H1 (cell line): Measurements from ENCODE around the gene WNK2. TPM values are rescaled to one million over a fixed set of nuclear protein-coding genes. Genes with fewer than 3 reads are reported as not detected.

Experiments
- CTCF ChIA-PET: fragments of 300-600 bp; sonication (Branson Sonifier 250); formaldehyde crosslinking; loops from one replicate; lab custom pipeline; 2021; ENCODE audit not compliant: partially characterized antibody; lab: Charles Lee
- POLR2A ChIA-PET: fragments of 300-600 bp; sonication (Branson Sonifier 250); formaldehyde crosslinking; loops from one replicate; lab custom pipeline; 2021; ENCODE audit warnings: inconsistent platforms; ENCODE audit not compliant: partially characterized antibody; lab: Charles Lee
- DNase-seq, 2 experiments: peaks; one replicate each; pipeline versions ENCODE4 v3.0.0 to v3.0.0-alpha.2; 2010 to 2022; ENCODE audit warnings: low spot score in 2 of 2, low read depth in 1 of 2, mixed read lengths in 1 of 2
- FAIRE-seq: peaks from 2 replicates; lab custom pipeline; 2011; peaks lifted over from hg19 to GRCh38; lab: Jason Lieb, UNC
- H2AFZ ChIP-seq: 2 replicates; pipeline ENCODE4 v1.8.1; 2012; ENCODE audit warnings: low read length, inconsistent platforms
- H2AK5ac ChIP-seq: 2 replicates; pipeline ENCODE4 v1.6.1; 2013; ENCODE audit warnings: low read depth, low read length
- H2BK120ac ChIP-seq: replicated peaks from 2 replicates; pipeline ENCODE3; 2013; ENCODE audit warnings: low read depth, low read length, inconsistent platforms
- H2BK12ac ChIP-seq: 2 replicates; pipeline ENCODE4 v1.6.1; 2013; ENCODE audit warnings: low read depth, low read length
- H2BK15ac ChIP-seq: 2 replicates; pipeline ENCODE4 v1.6.1; 2013; ENCODE audit warnings: low read length
- H2BK20ac ChIP-seq: 2 replicates; pipeline ENCODE4 v1.6.1; 2013; ENCODE audit warnings: low read length
- H2BK5ac ChIP-seq: 2 replicates; pipeline ENCODE4 v1.6.1; 2013; ENCODE audit warnings: low read depth, low read length
- H3K14ac ChIP-seq: 2 replicates; pipeline ENCODE4 v1.6.1; 2013; ENCODE audit warnings: inconsistent platforms; ENCODE audit not compliant: insufficient read length
- H3K18ac ChIP-seq: 2 replicates; pipeline ENCODE4 v1.6.1; 2013; ENCODE audit warnings: low read length; ENCODE audit errors: extremely low read depth
- H3K23ac ChIP-seq: 2 replicates; pipeline ENCODE4 v1.6.1; 2013; ENCODE audit warnings: inconsistent platforms; ENCODE audit not compliant: insufficient read length
- H3K23me2 ChIP-seq: 2 replicates; pipeline ENCODE4 v1.6.1; 2013; ENCODE audit warnings: low read depth, low read length
- H3K27ac ChIP-seq: 2 replicates; pipeline ENCODE4 v1.6.1; 2011; ENCODE audit warnings: low read depth, low read length, inconsistent platforms
- H3K27me3 ChIP-seq, 4 experiments: replicated peaks in 1 of 4; 1 replicate in 1 of 4; 2 replicates in 3 of 4; pipeline versions ENCODE4 v1.6.1 to v1.8.1; 2011 to 2013; ENCODE audit warnings: low read length in 3 of 4, mild to moderate bottlenecking in 3 of 4, inconsistent platforms in 2 of 4, mixed read lengths in 2 of 4, moderate library complexity in 1 of 4; ENCODE audit not compliant: control insufficient read depth in 3 of 4, insufficient read depth in 3 of 4; ENCODE audit errors: extremely low read depth in 1 of 4
- H3K36me3 ChIP-seq, 4 experiments: 2 replicates each; pipeline versions ENCODE4 v1.6.1 to v1.8.1; 2011 to 2013; ENCODE audit warnings: mild to moderate bottlenecking in 4 of 4, low read length in 3 of 4, moderate library complexity in 2 of 4, control low read depth in 1 of 4, inconsistent platforms in 1 of 4; ENCODE audit not compliant: insufficient read depth in 4 of 4, control insufficient read depth in 2 of 4
- H3K4ac ChIP-seq: replicated peaks from 2 replicates; pipeline ENCODE3; 2013; ENCODE audit warnings: low read length, low read depth, mixed read lengths, inconsistent platforms; ENCODE audit not compliant: insufficient read length
- H3K4me1 ChIP-seq, 4 experiments: replicated peaks in 1 of 4; 1 replicate in 1 of 4; 2 replicates in 3 of 4; pipeline versions ENCODE4 v1.6.1 to v1.8.1; 2011 to 2013; ENCODE audit warnings: low read length in 3 of 4, inconsistent platforms in 2 of 4, mixed read lengths in 1 of 4; ENCODE audit not compliant: insufficient read depth in 4 of 4, control insufficient read depth in 3 of 4
- H3K4me2 ChIP-seq, 2 experiments: 2 replicates each; pipeline versions ENCODE4 v1.6.1 to v1.8.1; 2011 to 2013; ENCODE audit warnings: low read depth in 2 of 2, low read length in 2 of 2, control low read depth in 1 of 2, inconsistent platforms in 1 of 2, mild to moderate bottlenecking in 1 of 2; ENCODE audit not compliant: insufficient read depth in 1 of 2
- H3K4me3 ChIP-seq, 4 experiments: fragments of 200-600, 300-600 bp in 1 of 4; sonication (generic), shearing (Covaris generic), sonication (Bioruptor Twin) in 1 of 4; 2 replicates each; pipeline versions ENCODE4 v1.5.1 to v1.8.1; 2011 to 2016; ENCODE audit warnings: low read length in 4 of 4, low read depth in 3 of 4, control low read depth in 2 of 4, inconsistent platforms in 2 of 4, mild to moderate bottlenecking in 2 of 4, mixed read lengths in 1 of 4, moderate library complexity in 1 of 4; ENCODE audit not compliant: insufficient read depth in 2 of 4; ENCODE audit errors: extremely low read depth in 1 of 4
- H3K56ac ChIP-seq: replicated peaks from 2 replicates; pipeline ENCODE3; 2013; ENCODE audit warnings: low read depth, mild to moderate bottlenecking, mixed read lengths, low read length, inconsistent platforms; ENCODE audit not compliant: insufficient read length
- H3K79me1 ChIP-seq: 2 replicates; pipeline ENCODE4 v1.6.1; 2013; ENCODE audit warnings: low read depth, low read length, control low read depth
- H3K79me2 ChIP-seq, 2 experiments: 2 replicates each; pipeline versions ENCODE4 v1.6.1 to v1.8.1; 2012 to 2013; ENCODE audit warnings: low read length in 2 of 2, mild to moderate bottlenecking in 2 of 2, inconsistent platforms in 1 of 2; ENCODE audit not compliant: insufficient read depth in 2 of 2, control insufficient read depth in 1 of 2
- H3K9ac ChIP-seq, 4 experiments: replicated peaks in 1 of 4; 1 replicate in 1 of 4; 2 replicates in 3 of 4; pipeline versions ENCODE4 v1.6.1 to v1.8.1; 2011 to 2013; ENCODE audit warnings: low read depth in 3 of 4, low read length in 3 of 4, control low read depth in 2 of 4, mild to moderate bottlenecking in 2 of 4, moderate library complexity in 2 of 4, inconsistent platforms in 1 of 4; ENCODE audit errors: extremely low read depth in 1 of 4
- H3K9me3 ChIP-seq, 2 experiments: 2 replicates each; pipeline versions ENCODE4 v1.6.1 to v1.8.1; 2012 to 2013; ENCODE audit warnings: mild to moderate bottlenecking in 2 of 2, moderate library complexity in 2 of 2, control low read depth in 1 of 2, inconsistent platforms in 1 of 2, low read depth in 1 of 2, low read length in 1 of 2, mixed read lengths in 1 of 2; ENCODE audit not compliant: insufficient read depth in 2 of 2
- H4K20me1 ChIP-seq, 2 experiments: replicated peaks in 1 of 2; 2 replicates each; pipeline versions ENCODE3 to v1.8.1; 2011 to 2013; ENCODE audit warnings: inconsistent platforms in 2 of 2, low read length in 2 of 2, mild to moderate bottlenecking in 1 of 2; ENCODE audit not compliant: insufficient read depth in 2 of 2, control insufficient read depth in 1 of 2
- H4K5ac ChIP-seq: 2 replicates; pipeline ENCODE4 v1.6.1; 2013; ENCODE audit warnings: low read length, low read depth, mixed read lengths, inconsistent platforms; ENCODE audit not compliant: insufficient read length
- H4K8ac ChIP-seq: 2 replicates; pipeline ENCODE4 v1.8.0; 2013; ENCODE audit warnings: mild to moderate bottlenecking, moderate library complexity, low read length, inconsistent platforms; ENCODE audit not compliant: insufficient read depth; ENCODE audit errors: extremely low read depth
- H4K91ac ChIP-seq: replicated peaks from 2 replicates; pipeline ENCODE3; 2013; ENCODE audit warnings: low read length, mixed read lengths, inconsistent platforms; ENCODE audit not compliant: insufficient read length
- BCL11A ChIP-seq, 2 experiments: IDR thresholded peaks; one replicate each; pipeline ENCODE4 v1.6.1; 2011; ENCODE audit warnings: low read depth in 2 of 2, low read length in 2 of 2, mild to moderate bottlenecking in 2 of 2
- E2F6 ChIP-seq: IDR thresholded peaks from 2 replicates; pipeline ENCODE4 v1.6.1; 2012; ENCODE audit warnings: inconsistent platforms
- EZH2 ChIP-seq: fragments of 200-600 bp; sonication (generic); IDR thresholded peaks from 2 replicates; pipeline ENCODE4 v1.7.1; 2012; ENCODE audit warnings: low read depth, mild to moderate bottlenecking, moderate library complexity, low read length, inconsistent platforms; ENCODE audit not compliant: severe bottlenecking
- HDAC6 ChIP-seq: IDR thresholded peaks from one replicate; pipeline ENCODE4 v1.7.1; 2012; ENCODE audit warnings: low read depth, mild to moderate bottlenecking, inconsistent platforms, low read length, moderate library complexity
- KDM4A ChIP-seq: IDR thresholded peaks from one replicate; pipeline ENCODE4 v1.7.1; 2012; ENCODE audit warnings: low read depth, mild to moderate bottlenecking, moderate library complexity, low read length, inconsistent platforms; ENCODE audit not compliant: severe bottlenecking
- RAD21 ChIP-seq, 2 experiments: IDR thresholded peaks in 1 of 2; conservative IDR thresholded peaks in 1 of 2; 2 replicates each; pipeline ENCODE4 v1.6.1; 2011; ENCODE audit warnings: low read depth in 2 of 2, low read length in 2 of 2, improper control_type of control experiment in 1 of 2, inconsistent platforms in 1 of 2, mild to moderate bottlenecking in 1 of 2, moderate library complexity in 1 of 2
- RNF2 ChIP-seq: fragments of 200-900, 300-1000 bp; sonication (generic); IDR thresholded peaks from 2 replicates; pipeline ENCODE4 v1.7.1; 2016; ENCODE audit warnings: borderline replicate concordance, low read depth, mild to moderate bottlenecking, antibody characterized with exemption, low read length; ENCODE audit not compliant: poor library complexity, severe bottlenecking; ENCODE audit errors: missing control alignments
- SIRT6 ChIP-seq: IDR thresholded peaks from one replicate; pipeline ENCODE4 v1.7.1; 2012; ENCODE audit warnings: low read length, inconsistent platforms
- SIX5 ChIP-seq: IDR thresholded peaks from 2 replicates; pipeline ENCODE4 v1.6.1; 2011; ENCODE audit warnings: mild to moderate bottlenecking, low read depth, low read length
- WGBS, 2 experiments: shearing (Covaris generic) in 1 of 2; methylation state at CpG; one replicate each; pipeline versions ENCODE4 v1.1.6 to v1.1.7; 2013 to 2015; ENCODE audit warnings: low lambda C conversion rate in 2 of 2, mixed read lengths in 2 of 2, inconsistent platforms in 1 of 2, low coverage in 1 of 2, missing lambda C conversion rate in 1 of 2; ENCODE audit not compliant: insufficient replicate concordance in 2 of 2, insufficient coverage in 1 of 2, insufficient read length in 1 of 2; ENCODE audit errors: extremely low coverage in 1 of 2, missing lambda C conversion rate in 1 of 2; 5-methylcytosine and 5-hydroxymethylcytosine counted together
- polyA plus RNA-seq, 7 experiments: library from polyadenylated mRNA; depleted of rRNA in 3 of 7; stranded (reverse) in 5 of 7; unstranded in 2 of 7; fragments of >200 nt in 5 of 7; fragments of 200-250 nt in 2 of 7; gene quantifications; 1 replicate in 5 of 7; 2 replicates in 1 of 7; 4 replicates in 1 of 7; pipeline versions ENCODE4 v1.2.1 to v1.2.3, GENCODE V29; 2011 to 2013; ENCODE audit warnings: missing spikeins in 2 of 7, mixed read lengths in 2 of 7
- total RNA-seq: library from RNA; stranded (reverse); fragmentation: NEBNext Ultra II Directional; extraction: Animal tissue kit (Norgen Biotek cat#: 25700); gene quantifications from 2 replicates; pipeline ENCODE4 v1.2.1, GENCODE V29; 2021
- TF ChIP-seq, protein P1 (sequence below): IDR thresholded peaks from 2 replicates; pipeline ENCODE4 v1.6.1; 2012; ENCODE audit warnings: low read length, inconsistent platforms

WNK2 gene
- total and polyA plus RNA-seq, 2 of the 8 experiments (the other 6 are each of a cell fraction or from before 2014, with no cell fraction given), result 12.0 to 87.2 TPM

- CTCF ChIA-PET, result interaction anchor here (0.8 to 1.9 kb wide), 9 partner anchors 9 to 127 kb away, joined by 3 to 6 read pairs (median 3); partner anchors contain the start of gene WNK2
- TF ChIP-seq SIRT6 (no peak), HDAC6 (no peak), RNF2 (no peak), KDM4A (no peak), SIX5 (no peak), RAD21 (IDR thresholded peaks at IDR 0.05 in 1 of 2, conservative IDR thresholded peaks at IDR 0.05 in 1 of 2; ENCODE audit: low read depth in 2 of 2, low read length in 2 of 2) (no peak), EZH2 (no peak), BCL11A (IDR thresholded peaks at IDR 0.05; ENCODE audit: low read depth in 2 of 2, low read length in 2 of 2) (no peak), E2F6 (no peak)
- TF ChIP-seq, protein P1, sequence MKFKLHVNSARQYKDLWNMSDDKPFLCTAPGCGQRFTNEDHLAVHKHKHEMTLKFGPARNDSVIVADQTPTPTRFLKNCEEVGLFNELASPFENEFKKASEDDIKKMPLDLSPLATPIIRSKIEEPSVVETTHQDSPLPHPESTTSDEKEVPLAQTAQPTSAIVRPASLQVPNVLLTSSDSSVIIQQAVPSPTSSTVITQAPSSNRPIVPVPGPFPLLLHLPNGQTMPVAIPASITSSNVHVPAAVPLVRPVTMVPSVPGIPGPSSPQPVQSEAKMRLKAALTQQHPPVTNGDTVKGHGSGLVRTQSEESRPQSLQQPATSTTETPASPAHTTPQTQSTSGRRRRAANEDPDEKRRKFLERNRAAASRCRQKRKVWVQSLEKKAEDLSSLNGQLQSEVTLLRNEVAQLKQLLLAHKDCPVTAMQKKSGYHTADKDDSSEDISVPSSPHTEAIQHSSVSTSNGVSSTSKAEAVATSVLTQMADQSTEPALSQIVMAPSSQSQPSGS, result no peak
These were observed 9.0 kb upstream of the WNK2 start for GRCh38 chr9:93174976-93175375.

More at GRCh38 chr9:93174976-93175375, 9.0 kb upstream of the WNK2 start:
- Histone ChIP-seq H3K27ac (no peak overlapping the region), H2BK15ac (no peak overlapping the region), H3K4me3 (no peak overlapping the region), H4K20me1 (no peaks in the 10 kb centered on the region), H4K8ac (no peak overlapping the region), H3K9ac (no peak overlapping the region), H2AK5ac (no peak overlapping the region), H3K4me2 (no peak overlapping the region), H2BK20ac (no peak overlapping the region), H3K27me3 (no peaks in the 10 kb centered on the region; a peak in 1 of 7 replicates), H2AFZ (no peak overlapping the region), H4K5ac (no peak overlapping the region), H3K36me3 (no peaks in the 10 kb centered on the region), H4K91ac (no peak overlapping the region), H3K4me1 (peaks cover 0 to 2% (median 0%) of the 10 kb centered on the region in 4 experiments; a peak in 1 of 7 replicates), H3K23ac (no peak overlapping the region), H3K56ac (no peak overlapping the region), H3K79me2 (no peaks in the 10 kb centered on the region), H3K23me2 (no peaks in the 10 kb centered on the region), H3K9me3 (no peaks in the 10 kb centered on the region), H3K4ac (no peak overlapping the region), H3K79me1 (no peaks in the 10 kb centered on the region), H2BK12ac (no peak overlapping the region), H2BK120ac (no peak overlapping the region), H3K14ac (no peak overlapping the region), H3K18ac (no peak overlapping the region), H2BK5ac (no peak overlapping the region)
- FAIRE-seq (no peak), DNase-seq (no peak)
- POLR2A ChIA-PET, result no interaction called here
- WGBS, 2 experiments, result 87% methylated on average over 3 of the region's 3 CpGs; no CpG with 5 or more reads in 1 of the 2 experiments
